GM10847 (cell line): ENCODE measurements around the gene CFAP97.

Experiments
- POLR2A ChIP-seq: IDR thresholded peaks from 2 replicates; pipeline ENCODE4 v1.6.1; 2011; ENCODE audit not compliant: insufficient read length; ENCODE audit errors: extremely low read depth

Gene CFAP97

DNA sequence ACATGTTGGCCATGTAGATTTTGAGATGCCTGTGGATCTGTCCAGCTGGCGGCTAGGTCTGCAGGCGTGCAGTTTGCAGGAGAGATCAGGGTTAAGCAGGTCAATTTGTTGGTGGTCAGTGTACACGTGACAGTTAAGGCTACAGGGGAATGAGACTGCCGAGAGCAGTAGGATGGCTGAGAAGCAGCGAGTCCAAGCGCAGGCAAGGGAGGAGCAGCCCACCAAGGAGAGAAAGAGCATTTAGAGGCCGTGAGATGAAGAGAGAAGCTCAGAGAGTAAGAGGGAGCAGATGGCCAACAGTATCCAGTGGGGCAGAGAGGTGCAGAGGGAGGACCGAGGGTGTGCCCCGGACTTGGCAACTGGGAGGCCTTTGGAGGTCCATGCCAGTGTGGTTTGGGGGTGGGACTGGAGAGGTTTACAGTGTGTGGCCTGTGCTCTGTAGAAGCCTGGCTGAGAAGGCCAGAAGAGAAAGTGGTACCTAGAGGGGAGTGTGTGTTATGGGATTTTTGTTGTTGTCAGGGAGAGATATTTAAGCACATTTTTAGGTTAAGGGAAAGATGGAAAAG is 24.0 kb upstream of the CFAP97 start:
- no peak for TF ChIP-seq POLR2A

DNA sequence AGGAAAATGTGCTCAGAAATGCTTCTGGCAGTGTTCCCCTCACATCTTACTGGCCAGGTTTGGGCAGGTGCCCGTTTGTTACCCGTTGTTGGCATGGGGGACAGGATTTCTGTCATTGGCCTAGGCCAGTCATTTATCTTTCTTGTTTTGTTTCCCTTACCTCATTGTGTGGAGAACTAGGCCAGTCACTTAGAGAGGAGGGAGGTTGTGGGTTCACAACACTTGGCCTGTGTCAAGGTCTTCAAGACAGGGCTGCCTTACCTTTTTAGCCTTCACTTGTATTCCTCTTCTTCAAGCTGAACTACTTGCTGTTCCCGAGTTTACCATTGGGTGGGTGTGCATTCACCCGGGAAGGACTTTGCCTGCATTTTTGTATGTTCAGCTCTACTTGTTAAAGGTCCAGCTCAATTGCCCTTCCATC is 23.3 kb upstream of the CFAP97 start:
- TF ChIP-seq POLR2A = no peak

DNA sequence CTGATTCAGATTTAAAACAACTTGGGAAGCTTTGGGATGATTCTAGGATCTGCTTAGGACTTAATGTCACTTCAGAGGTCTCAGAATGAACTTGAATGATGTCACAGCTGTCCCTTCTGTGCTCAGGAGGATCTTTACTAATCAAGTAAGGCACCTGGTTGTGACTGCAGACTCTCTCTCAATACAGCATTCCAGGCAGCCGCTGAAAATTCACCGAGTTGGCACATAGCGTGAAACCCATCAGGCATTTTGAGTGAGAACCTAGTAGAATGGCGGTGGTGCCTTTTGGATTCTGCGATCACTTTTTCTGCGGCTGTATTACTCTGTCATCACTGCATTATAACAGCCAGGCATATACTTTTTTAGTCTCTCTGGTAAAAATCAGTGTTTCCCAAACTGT is 22.1 kb upstream of the CFAP97 start:
- TF ChIP-seq POLR2A = no peak

- TF ChIP-seq POLR2A = no peak
Measured at GRCh38 chr4:185224597-185224996, 20.8 kb upstream of the CFAP97 start.

DNA sequence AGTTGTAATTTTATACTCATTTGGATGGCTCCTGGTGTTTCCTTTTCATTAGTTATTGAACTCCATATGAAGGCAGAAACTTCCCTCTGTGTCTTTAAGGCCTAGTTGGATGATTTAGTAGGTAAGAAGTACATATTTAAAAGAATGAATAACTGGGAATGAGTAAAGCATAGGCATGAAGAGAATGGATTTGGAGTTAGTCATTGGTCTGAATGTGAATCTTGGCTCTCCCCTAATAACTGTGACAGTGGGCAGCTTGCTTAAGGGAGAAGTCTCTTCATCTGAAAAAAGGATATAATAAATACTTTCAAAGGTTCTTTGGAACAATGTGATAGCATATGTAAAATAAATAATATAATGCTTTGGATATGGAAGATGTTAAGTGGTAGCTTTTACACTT is 18.8 kb upstream of the CFAP97 start:
- TF ChIP-seq POLR2A = no peak

DNA sequence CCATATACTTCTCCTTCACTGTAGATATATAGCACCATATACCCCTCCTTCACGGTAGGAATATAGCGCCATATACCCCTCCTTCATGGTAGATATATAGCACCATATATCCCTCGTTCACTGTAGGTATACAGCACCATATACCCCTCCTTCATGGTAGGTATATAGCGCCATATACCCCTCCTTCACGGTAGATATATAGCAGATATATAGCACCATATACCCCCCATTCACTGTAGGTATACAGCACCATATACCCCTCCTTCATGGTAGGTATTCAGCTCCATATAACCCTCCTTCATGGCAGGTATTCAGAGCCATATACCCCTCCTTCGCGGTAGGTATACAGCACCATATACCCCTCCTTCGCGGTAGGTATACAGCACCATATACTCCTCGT is 18.1 kb upstream of the CFAP97 start:
- no peak for TF ChIP-seq POLR2A

GRCh38 chr4:185221491-185221890 is 17.7 kb upstream of the CFAP97 start:
- no peak for TF ChIP-seq POLR2A

GRCh38 chr4:185219551-185220344 is 15.9 kb upstream of the CFAP97 start:
- TF ChIP-seq POLR2A = no peak

GRCh38 chr4:185218312-185218711 is 14.5 kb upstream of the CFAP97 start:
- no peak for TF ChIP-seq POLR2A

DNA sequence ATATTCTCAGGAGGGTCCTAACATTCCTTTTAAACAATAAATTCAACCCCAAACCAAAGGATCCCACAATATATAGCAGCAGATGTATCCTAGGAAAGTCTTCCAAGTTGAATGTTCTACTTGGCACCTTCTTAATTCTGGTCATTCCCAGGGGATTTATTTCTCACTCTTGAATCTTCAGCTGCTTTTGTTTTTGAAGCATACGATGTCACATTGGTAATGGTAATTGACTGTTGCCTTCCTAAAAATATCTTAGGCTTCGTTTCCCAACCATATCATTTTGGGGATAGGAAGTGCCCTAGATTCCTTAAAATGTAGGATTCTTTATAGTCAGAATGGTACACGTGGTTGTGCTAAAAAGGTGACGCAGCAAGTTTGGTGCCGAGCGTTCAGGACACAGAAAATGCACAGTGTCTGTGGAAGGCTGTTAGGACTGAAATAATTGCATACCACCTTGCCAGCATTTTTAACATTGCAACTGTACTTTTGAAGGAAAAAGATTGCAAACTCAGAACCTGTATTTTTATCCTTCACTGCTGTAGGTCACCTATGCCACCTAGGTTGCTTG is 13.7 kb upstream of the CFAP97 start:
- no peak for TF ChIP-seq POLR2A

DNA sequence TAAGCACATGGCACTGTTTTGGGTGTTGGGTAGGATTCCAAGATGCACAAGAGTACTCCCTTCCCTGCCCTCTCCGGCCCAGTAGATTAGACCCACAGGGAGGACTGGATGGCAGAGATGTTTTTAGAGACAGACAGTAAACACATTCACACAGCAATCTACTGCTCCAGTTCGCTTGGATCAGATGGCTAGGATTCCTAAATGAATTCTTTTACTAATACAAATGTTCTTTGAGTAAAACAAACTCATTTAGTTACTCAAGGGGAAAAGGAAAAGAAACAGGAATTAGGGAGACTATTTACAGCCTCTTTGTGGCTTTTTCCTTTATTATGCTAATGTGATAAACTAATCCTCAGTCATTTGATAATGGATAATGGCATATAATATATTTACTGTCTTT is 11.5 kb upstream of the CFAP97 start:
- TF ChIP-seq POLR2A = no peak

GRCh38 chr4:185213877-185214276 is 10.1 kb upstream of the CFAP97 start:
- TF ChIP-seq POLR2A = no peak

DNA sequence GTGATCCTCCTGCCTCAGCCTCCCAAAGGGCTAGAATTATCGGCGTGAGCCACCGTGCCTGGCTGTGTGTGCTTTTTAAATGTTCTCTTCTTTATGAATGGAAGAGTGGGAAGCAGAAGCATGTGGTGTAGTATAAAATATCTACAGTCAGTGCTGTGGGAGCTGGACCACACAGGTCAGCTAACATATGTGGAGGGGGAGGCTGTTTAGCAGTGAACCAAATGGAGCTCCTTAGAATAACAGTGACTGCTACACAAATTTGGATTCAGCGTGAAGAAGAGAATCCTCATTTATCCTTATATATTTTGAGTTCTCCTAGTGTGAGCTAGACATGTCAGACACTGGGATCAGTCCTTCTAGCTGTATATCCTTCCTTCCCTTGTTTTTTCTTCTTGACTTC is 8.8 kb upstream of the CFAP97 start:
- TF ChIP-seq POLR2A = no peak

DNA sequence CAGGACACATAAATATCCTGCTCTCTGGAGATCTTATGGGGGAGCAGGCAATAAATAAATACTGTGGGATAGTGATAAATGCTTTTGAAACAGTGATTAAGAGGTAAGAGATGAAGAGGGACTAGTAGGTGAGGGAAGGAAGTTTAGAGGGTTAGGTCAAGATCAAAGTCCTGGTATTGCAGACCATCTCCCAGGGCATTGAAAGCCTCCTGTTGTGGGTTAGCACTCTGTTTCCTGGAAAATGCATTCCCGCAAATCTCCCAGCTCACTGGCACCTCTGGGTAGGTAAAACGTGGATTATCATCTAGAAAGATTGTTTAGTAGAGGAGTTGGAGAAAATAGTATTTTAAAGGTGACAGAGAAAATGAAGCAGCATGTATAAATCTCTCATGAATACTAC is 7.8 kb upstream of the CFAP97 start:
- no peak for TF ChIP-seq POLR2A

GRCh38 chr4:185211035-185211434 is 7.2 kb upstream of the CFAP97 start:
- no peak for TF ChIP-seq POLR2A

GRCh38 chr4:185210102-185210981 is 6.5 kb upstream of the CFAP97 start:
- no peak for TF ChIP-seq POLR2A
